Retina (tissue), 1 donor: Measurements from ENCODE around the gene FAM78B.

Source experiments
- DNase-seq: peaks from one replicate; pipeline ENCODE4 v3.0.0-alpha.2; 2016

Gene FAM78B

DNA sequence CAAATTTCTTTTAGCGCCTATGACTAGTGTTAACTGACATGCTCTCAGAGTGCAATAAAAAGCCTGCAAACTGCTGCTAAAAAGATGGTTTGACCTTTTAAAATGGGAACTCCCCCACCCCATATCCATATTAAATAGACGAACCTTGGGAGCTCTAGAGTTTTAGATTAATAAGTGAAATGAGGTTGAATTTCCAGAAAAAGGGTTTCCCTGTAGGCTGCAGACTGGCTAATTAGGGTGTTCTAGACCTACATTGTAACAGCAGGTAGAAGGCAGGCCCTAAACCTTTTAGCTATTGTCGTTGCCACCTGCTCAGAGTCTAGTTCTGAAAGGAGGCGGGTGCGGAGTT lies 2.2 kb downstream of the FAM78B start:
- no peak for DNase-seq

DNA sequence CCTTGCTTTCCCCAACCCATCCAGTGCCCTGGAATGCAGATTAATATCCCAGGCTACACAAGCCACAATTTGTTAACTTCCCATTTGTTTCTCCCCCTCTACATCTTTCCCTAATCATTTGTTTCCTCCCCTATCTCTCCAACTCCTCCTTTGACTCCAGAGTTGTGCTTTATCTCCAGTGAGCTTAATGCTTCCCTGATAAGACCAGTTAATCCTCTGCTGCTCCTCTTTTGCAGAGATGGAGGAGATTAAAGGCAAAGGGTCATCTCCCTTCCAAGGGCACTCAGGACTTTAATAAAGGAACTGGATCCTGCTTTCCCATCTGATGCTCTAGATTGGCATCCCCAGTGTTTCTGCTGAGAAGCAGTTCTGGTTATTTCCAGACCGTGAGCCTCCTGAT lies 7.1 kb downstream of the FAM78B start:
- no peak for DNase-seq

DNA sequence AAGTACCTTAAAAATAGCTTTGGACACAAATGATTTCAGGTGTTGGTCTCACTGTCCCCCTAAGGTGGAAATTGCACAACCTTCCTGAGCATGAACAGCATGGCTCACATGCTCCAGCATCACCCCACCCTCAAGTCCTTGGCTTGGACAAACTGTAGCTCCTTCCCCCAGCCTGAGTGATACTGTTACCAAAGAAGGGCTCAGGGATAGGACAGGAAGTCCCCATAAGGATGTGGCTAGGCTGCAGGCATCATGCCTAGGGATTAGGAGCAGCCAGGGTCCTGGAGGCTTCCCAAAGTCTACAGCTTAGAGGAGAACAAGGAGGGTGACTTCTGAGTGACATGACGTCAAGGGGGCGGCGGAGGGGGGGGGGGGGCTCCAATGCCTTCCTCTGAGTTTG lies 10.1 kb downstream of the FAM78B start:
- DNase-seq: no peak

DNA sequence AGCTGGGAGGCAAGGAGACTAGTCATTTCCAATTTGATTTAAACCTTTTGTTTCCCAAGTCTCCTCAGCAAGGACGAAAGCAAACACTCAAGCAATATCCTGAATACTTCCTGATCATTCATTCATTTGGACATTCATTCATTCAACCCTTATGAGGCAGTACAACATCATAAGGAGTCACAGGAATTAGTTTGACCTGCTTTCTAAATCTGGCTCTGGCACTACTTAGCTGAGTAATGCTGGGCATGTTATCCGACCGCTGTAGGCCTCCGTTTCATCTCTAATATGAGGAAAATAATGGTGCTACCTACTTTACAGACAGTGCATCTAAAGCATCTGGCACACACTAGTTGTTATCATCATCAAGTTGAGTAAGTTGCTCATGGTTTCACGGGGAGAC lies 11.7 kb downstream of the FAM78B start:
- no peak for DNase-seq

DNA sequence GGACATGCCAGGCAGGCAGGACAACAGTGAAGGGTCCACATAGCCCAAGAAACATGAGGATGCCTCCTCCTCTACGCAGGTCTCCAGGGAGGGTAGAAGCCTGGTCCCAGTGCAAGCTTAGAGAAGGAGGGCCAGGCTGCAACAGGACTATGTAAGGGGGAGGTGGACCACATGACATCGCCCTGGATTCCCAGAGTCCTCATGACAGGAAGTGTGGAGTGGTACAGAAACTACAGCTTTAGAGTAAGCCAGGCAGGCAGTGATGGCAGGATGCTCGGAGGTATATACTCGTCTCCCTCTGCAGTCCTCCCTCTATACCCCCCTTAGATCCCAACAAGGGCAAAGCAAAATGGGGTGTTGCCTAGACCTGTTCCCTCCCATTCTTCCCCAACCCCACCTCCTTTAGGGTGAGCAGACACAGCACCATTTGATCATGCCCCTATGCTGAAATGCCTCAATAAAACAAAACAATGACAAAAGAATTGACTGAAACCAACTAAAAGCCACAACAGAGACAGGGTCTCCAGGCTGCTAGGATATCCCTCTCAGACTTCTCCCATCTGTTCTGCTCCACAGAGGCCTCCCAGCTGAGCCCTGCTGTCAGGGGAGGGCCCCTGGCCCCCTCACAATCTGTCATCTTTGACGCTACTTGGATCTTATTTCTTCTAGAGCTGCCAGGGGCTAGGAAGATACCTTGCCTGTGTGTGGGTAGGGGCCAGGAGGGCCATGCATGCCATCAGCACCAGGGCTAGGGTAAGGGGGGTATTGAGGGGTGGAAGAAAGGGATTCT lies 13.1 kb downstream of the FAM78B start:
- peak; percentile 31 for DNase-seq

DNA sequence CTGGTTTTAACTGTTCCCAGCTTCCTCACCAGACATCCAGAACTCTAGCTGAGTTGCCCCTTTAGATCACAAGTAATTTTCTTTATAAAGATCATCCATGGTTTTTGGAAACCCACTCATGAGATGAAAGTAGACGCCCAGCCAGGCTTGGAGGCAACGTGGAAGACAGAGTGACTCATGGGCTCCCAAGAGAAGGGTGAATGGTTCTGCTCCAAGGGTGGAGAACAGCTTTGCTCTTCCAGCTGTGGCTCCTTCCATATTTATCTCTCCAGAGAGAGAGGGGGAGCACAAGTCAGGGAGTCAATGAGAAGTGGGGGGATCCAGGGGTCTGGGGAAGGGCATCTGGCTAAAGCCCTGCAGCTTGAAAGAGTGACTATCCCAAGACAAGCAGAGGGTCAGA lies 13.8 kb downstream of the FAM78B start:
- no peak for DNase-seq

DNA sequence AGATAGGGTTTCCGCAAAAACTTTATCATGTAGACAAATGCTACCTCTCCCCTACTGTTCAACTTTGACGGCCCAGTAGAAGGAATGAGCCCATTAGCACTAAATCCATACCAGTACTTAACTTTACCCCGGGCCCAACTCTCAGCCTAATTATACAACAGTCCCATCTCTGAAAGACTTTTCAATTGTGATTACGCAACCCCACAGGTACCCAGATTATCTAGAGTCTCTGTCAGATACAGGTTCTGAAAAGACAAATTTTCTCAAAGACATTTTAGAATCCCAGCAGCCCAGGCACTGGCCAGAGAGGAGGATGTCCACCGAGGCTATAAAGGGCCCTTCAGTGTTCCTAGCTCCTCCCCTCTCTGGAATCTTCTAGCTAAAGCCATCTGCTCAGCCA lies 15.0 kb downstream of the FAM78B start:
- DNase-seq: no peak

DNA sequence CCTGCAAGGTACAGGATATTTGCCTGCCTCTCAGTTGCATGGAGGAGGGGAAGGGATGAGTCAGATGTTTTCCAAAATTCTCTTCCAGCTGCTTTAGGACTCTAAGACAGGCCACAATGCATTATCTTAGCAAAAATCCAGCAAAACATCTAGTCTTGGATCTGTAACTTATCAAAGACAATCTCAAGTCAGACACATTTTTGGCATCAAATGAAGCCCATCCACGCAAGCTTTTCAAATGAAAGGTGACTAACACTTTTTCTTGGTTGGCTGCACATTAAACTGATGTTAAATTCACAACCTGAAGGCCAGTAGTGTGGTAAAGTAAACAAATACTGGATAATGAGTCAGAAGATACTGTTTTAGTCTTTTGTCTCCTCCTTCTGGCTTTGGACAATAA lies 21.3 kb downstream of the FAM78B start:
- DNase-seq: no peak

DNA sequence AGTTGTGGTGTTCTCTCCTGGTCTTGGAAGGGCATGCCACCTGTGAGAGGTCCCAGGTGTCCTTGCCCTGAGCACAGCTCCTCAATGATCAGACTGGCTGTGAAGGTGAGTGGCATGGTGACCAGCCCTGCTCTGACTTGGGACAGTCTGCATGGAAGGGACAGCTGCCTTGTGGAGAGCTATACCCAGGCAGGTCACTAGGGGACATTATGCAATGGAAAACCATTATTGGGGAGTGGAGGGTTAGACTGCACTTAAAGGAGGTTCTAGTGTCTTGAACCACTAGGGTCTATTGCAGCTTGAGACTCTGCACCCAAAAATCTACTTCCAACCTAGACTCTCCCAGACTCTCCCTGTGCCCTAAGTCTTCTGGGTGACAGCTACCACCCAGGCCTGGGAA lies 24.8 kb downstream of the FAM78B start:
- DNase-seq: no peak

DNA sequence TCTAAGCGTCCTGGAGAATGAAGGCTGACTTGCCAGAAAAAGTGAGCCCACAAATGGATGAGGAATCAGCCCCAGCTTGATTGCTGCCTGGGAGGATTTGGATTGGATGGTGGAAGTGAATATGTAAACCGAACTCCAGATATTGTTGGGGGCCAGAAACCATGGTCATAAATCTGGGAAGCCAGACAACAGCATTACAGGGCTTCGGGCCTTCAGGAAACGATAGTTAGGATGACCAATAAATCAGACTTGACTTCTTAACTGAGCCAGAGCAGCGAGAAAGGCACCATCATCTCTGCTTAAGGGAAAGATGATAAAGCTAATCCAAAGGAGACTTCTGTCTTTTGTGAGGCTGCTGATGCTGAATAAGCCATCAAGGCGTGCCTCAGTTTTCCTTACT lies 26.6 kb downstream of the FAM78B start:
- DNase-seq: no peak

DNA sequence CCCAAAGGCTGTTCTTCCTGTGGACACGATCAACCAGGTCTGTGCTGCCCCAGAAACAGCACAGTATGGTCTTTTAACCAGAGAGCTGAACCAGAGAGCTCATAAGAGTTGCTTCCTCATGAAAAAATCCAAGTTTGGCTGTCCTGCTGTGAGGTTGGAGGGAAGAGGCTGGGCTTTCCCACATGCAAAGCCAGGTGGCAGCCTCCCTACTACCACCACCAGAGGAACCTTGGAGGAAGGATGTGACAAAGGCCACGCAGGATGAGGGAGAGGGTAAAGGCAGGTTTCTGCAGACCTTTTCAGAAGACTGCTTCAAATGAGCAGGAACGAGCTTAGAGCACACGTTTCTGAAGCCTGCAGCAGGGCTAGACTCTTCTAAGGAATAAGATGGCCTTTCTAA lies 27.1 kb downstream of the FAM78B start:
- DNase-seq: no peak

DNA sequence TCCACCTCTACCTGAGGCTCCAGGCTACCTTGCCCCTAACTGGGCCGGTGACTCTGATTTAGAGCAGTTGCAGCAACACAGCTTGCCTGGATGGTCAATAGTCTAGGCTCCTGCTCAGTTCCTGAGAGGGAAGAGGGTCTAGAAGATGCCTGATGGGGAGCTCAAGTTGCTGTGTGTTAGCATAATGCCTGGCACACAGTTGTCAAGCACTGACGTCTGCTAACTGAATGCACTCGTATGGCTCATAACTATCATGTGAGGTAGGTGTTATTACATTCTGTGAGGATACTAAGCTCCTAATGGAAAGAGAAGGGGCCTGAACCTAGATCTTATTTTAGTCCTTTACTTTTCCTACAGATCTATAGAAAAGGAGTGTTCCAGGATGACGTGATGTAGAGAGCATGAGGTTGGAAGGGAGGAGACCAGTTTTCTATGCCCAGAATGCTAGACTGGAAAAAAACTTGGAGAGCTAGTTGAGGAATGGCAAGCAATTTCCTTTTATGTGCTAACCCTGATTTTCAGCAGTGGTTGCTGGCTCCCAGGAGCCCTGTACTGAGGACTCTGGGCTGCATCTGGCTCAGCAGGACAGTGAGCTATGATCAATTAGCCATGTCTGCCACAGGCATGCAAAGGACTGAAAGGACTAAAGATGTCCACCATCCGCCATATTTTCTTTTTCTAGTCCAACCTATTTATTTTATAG lies 30.0 kb downstream of the FAM78B start:
- no peak for DNase-seq

DNA sequence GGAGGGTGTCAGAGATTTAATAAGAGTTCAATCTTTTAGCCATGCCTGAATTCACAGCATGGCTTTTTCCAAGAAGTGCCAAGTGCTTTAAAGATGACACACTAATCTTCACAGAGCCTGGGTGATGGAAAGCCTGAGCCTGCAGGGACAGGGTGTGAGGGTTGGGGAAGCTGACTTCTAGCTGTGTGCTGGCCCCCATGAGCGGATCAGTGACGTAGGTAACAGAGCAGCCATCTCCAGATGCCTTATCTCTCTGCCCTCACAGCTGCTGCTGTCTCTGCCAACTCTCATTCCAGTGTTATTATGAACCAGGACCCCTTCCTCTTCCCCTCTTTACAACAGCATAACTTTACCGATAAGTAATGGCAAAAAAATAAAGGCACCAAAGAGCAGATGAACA lies 30.6 kb downstream of the FAM78B start:
- DNase-seq: no peak

DNA sequence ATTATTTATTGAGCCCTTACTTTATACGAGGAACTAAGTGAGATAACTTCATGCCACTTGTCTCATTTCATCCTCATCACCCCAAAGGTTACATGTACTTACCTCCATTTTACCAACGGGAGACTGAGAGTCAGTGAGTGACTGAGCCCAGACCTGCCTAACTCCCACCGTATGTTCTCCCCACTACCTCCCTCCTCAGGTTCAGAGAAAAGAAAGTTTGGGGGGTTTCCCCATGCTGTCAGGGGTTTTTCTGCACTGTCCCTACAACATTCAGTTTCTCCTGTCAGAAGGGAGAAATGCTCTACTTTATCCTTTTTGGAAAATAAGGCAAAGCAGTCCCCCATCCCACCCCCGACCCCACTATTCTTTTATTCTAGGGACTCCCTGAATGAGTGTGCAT lies 32.9 kb downstream of the FAM78B start:
- DNase-seq: no peak

DNA sequence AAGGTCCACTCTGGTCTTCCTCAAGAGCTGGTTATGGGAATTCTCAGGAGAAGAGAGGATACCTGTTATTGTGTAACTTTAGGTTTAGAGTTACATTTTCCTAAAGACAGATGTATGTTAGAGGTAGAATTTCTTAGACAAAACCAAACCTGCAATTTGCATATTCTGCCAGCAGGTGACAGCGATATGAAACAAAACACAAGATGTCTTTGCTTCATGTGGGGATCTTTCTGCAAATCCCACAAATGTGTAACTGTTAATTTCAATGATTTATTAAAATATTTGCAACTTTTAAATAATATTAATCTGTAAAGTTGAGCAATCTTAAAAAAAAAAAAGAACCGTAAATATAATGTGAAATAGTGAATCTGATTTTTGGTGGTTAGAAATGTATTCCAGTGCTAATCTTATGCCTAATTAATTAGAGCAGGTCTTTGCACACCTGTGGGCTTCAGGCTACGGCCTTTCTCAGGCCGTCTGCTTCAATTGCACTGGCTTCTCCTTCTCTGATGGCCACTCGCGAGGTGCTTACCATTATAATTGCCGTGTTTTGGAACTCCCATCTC lies 33.4 kb downstream of the FAM78B start:
- DNase-seq: no peak

DNA sequence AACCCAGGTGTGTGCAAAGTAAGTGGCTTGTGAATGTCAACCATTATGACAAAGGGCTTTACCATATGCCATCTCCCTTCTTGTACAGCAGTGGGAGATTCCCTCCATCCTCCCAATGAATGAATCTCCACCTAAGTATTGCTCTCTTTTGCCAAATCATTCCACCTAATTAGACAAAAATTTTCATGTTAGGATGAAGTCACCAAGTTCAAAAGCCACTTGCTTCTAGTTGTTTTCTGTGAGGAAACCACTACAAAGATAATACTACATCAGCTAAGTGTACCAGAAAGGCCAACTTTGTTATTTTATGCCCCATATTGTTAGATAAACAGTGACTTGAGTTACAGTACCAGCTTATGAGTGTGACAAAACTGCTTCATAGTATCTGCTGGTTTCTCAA lies 34.3 kb downstream of the FAM78B start:
- DNase-seq: no peak

DNA sequence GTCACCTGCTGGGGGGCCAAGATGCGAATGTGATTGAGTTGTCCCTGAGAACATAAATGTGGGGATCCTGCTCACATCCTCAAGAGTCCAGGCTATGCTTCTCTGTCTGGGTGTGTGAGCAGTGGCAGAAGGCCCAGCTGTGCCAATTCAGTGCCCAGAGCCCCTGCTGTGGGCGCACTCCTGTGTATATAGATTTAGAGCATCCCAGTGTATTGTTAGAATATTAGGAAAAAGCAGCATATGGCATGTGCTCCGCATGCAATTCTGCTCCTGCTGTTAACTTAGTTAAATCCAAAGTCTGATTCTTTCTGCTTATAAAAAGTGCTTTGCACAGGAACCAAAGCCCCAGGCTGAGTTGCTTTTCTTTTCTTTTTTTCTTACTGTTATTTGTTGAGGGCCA lies 37.8 kb downstream of the FAM78B start:
- DNase-seq: no peak

DNA sequence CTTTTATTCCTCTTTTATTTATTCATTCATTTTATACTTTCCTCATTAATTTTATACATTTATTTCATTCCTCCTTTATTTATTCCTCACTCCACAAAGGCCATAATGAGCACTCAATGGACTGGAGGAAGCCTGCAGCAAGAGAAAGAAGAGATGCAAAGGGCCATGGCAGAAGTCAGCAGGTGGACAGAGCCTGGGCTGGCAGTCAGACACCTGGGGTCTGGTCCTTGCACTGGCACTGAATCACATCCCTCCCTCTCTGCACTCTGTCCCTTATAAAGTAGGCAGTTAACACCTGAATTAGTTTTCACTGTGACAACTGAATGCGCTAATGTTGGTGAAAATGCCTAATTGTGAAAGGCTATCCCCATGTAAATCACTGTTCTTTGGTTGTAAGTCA lies 38.6 kb downstream of the FAM78B start:
- no peak for DNase-seq

DNA sequence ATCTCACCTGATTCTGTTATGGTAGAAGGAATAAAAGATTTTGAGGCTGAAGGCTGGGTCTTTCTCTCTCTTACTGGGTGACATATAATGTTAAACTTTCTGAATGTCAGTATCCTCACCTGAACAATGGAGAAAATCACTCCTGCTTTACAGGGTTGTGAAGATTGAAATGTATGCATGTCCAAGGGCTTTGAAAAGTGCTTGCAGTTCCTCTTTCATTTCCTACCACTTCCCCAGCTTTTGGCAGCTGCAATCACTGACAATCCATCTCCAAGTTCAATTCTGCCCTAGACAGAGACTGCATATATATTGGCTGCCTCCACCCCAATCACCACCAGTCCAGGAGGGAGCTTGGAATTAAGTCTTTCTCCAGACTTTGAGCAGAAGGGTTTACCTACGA lies 39.8 kb downstream of the FAM78B start:
- no peak for DNase-seq

DNA sequence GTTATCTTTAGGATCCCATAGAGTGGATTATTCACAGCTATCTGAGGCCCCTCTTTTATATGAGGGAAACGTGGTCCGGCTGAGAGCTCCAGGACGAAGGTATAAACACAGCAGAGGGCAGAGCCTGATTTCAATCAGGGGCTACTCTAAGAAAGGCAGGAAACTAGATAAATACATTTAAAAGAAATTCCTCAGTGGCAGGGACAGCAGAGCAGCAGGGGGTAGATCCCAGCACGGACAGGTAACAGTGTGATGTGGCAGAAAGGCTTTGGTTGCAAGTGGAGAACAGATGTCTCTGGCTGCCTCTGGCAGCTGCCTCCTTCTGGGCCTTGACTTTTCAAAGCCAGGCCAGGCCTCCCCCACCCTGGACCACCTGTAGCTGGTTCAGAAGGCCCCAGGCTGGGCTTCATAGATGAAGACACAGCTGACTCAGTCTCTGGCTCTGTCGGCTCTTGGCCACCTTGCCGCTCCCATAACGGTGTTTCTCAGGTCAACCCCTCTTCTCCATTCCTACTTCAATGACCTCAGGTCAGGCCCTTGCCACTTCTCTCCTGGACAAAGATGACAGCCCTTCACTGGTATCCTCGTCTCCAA lies 43.8 kb downstream of the FAM78B start:
- no peak for DNase-seq

DNA sequence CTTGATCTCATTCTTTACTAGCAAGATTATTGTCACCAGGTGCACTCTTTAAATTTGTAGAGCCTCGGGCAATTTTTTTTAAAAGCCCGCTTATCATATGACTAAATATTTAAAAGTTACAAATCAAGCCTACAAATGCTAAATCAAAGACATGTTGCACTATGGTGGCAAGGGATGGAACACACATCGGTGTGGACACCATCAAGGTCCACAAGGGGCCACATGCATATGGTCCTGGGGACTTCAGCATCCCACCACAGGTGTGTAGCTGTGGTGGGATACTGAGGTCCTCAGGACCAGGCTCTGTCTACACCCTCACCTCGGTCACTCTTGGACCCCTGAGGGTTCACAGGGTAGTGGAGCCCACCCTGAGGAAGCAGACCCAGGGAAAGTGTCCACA lies 45.8 kb downstream of the FAM78B start:
- no peak for DNase-seq

DNA sequence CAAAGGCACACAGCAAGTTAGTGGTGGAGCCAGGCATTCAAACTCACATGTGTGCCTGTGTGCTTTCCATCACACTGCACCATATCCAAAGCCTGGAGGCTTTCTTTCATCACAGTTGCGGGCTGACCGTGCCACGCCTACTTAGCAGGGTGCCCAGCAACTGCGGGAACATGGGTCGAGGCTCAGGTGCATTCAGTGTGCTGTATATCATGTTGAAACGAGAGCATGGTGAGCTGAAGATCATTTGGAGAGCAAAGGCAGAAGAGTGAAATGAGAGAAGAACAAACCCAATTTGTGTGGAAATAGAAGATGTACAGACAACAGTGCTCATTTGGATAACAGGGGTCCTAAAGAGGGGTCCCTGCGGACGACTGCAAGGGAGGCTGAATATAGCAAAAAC lies 46.5 kb downstream of the FAM78B start:
- DNase-seq: no peak

DNA sequence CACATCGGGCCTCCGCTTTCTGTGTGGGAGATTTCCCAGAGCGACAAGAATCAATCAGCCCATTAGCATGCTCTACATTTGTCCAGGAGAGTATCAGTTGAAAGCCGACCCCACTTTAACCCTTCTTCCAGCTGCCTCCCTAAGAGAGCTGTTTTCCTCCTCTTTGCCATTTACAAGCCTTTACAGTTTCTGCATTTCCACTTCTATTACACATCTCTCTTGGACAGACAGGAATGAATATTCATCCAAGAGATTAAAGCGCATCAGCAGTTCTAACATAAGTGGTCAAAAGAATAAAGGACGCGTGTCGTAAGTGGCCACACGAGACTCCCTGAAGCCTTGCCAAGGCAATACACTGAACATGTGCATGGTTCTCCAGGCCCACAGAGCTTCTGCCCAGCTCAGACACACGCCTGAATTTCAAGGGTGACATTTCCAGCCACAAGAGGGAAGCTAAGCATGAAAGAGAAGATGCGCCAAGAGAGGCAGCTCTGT lies 47.3 kb downstream of the FAM78B start:
- peak; percentile 46 for DNase-seq

DNA sequence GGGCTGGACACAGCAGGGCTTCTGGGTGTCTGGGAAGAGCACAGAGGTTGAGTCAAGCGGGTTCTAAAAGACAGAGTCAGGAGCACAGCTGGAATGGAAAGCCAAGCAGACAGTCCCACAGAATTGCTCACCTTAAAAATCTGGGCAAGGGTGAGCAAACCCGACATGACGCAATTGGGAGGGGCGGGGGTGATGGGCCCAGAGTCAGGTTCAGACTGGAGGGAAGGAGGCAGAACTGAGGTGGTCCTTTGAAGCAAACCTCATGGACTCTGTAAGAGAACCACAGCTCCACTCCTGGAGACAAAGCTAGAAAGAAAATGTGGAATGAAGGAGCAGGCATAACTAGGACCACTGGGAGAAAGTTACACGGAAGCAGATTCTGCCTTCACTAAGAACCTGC lies 49.0 kb downstream of the FAM78B start:
- no peak for DNase-seq
